Neutrophil (primary cell): ENCODE data around the gene CDR2.
A peak's percentile ranks its signal among the peaks of the same experiment; 100 is the strongest.

ENCODE experiments used
- H3K27ac ChIP-seq: fragments of 200-600 bp; sonication (generic); 2 replicates; pipeline ENCODE4 v1.5.1; 2016; ENCODE audit warnings: mild to moderate bottlenecking, moderate library complexity
- H3K27me3 ChIP-seq: fragments of 200-600 bp; sonication (generic); 2 replicates; pipeline ENCODE4 v1.6.0; 2016; ENCODE audit warnings: mild to moderate bottlenecking
- H3K36me3 ChIP-seq: fragments of 200-600 bp; sonication (generic); 2 replicates; pipeline ENCODE4 v1.5.1; 2017
- H3K4me1 ChIP-seq, 2 experiments: fragments of 200-600 bp in 1 of 2; sonication (generic) in 1 of 2; 1 replicate in 1 of 2; 2 replicates in 1 of 2; pipeline versions ENCODE4 v1.5.1 to v1.6.1; 2013 to 2016; ENCODE audit warnings: low read depth in 1 of 2, low read length in 1 of 2, mild to moderate bottlenecking in 1 of 2, moderate library complexity in 1 of 2; ENCODE audit not compliant: control insufficient read depth in 1 of 2, insufficient read depth in 1 of 2
- H3K4me3 ChIP-seq, 2 experiments: fragments of 200-600 bp in 1 of 2; sonication (generic) in 1 of 2; 1 replicate in 1 of 2; 2 replicates in 1 of 2; pipeline ENCODE4 v1.5.1; 2013 to 2016; ENCODE audit warnings: low read depth in 1 of 2, low read length in 1 of 2, mild to moderate bottlenecking in 1 of 2, moderate library complexity in 1 of 2
- H3K9me3 ChIP-seq: fragments of 200-600 bp; sonication (generic); 2 replicates; pipeline ENCODE4 v1.5.1; 2016
- CTCF ChIP-seq: fragments of 200-600 bp; sonication (generic); IDR thresholded peaks from 2 replicates; pipeline ENCODE4 v1.5.1; 2016; ENCODE audit warnings: antibody characterized with exemption

Gene CDR2

GRCh38 chr16:22300427-22301071 lies 73.9 kb downstream of the CDR2 start:
- no peak overlapping the region for H3K27ac ChIP-seq
- H3K9me3 ChIP-seq: no peaks in the 10 kb centered on the region
- H3K36me3 ChIP-seq: peaks cover 17% of the 10 kb centered on the region
- no peaks in the 10 kb centered on the region for H3K27me3 ChIP-seq
- no peak for TF ChIP-seq CTCF
- no peak overlapping the region for H3K4me3 ChIP-seq
- H3K4me1 ChIP-seq: peaks cover 20 to 23% of the 10 kb centered on the region in 2 experiments

GRCh38 chr16:22299036-22299435 lies 75.4 kb downstream of the CDR2 start:
- Histone ChIP-seq H3K9me3 (no peaks in the 10 kb centered on the region), H3K36me3 (peaks cover 3% of the 10 kb centered on the region), H3K27ac (no peak overlapping the region), H3K4me1 (peaks cover 20 to 23% of the 10 kb centered on the region in 2 experiments), H3K27me3 (no peaks in the 10 kb centered on the region), H3K4me3 (no peak overlapping the region)
- no peak for TF ChIP-seq CTCF

- Histone ChIP-seq H3K4me3 (peak overlapping the region; percentile 74 to 89), H3K9me3 (no peaks in the 10 kb centered on the region), H3K4me1 (peaks cover 20 to 23% of the 10 kb centered on the region in 2 experiments), H3K36me3 (peaks cover 1% of the 10 kb centered on the region), H3K27ac (peak overlapping the region; percentile 77), H3K27me3 (no peaks in the 10 kb centered on the region)
- TF ChIP-seq CTCF: no peak
These were observed 76.3 kb downstream of the CDR2 start for GRCh38 chr16:22297871-22298733.

GRCh38 chr16:22297114-22297870 lies 77.1 kb downstream of the CDR2 start, which contains the start of gene POLR3E:
TSS of gene POLR3E (plus strand) at chr16:22297409. CDS start at chr16:22302969, 5,560 bp downstream.
- H3K36me3 ChIP-seq: no peaks in the 10 kb centered on the region
- no peaks in the 10 kb centered on the region for H3K27me3 ChIP-seq
- peak; percentile 100 for TF ChIP-seq CTCF
- no peaks in the 10 kb centered on the region for H3K9me3 ChIP-seq
- peak within 1 kb of the TSS; percentile 77 for H3K27ac ChIP-seq
- H3K4me3 ChIP-seq: peak within 1 kb of the TSS; percentile 74 to 89
- H3K4me1 ChIP-seq: peaks cover 20 to 23% of the 10 kb centered on the region in 2 experiments
